Smooth muscle cell (in vitro differentiated cells): Measurements from ENCODE around the gene DRD2. TPM values are rescaled to one million over a fixed set of nuclear protein-coding genes. Genes with fewer than 3 reads are reported as not detected.

Source experiments
- DNase-seq: peaks from one replicate; lab custom pipeline; 2025; ENCODE audit not compliant: unreplicated experiment; lab: John Stamatoyannopoulos, UW
- H2AFZ ChIP-seq: fragments of 200-600 bp; sonication (generic); 2 replicates; pipeline ENCODE4 v1.6.0; 2016; ENCODE audit warnings: antibody characterized with exemption, low read depth, mild to moderate bottlenecking
- H3F3A ChIP-seq: fragments of 200-600 bp; sonication (generic); 2 replicates; pipeline ENCODE4 v1.6.0; 2017; ENCODE audit warnings: antibody characterized with exemption, low read depth
- H3K27ac ChIP-seq: fragments of 200-600 bp; sonication (generic); 2 replicates; pipeline ENCODE4 v1.5.1; 2016; ENCODE audit warnings: low read depth, mild to moderate bottlenecking
- H3K27me3 ChIP-seq: fragments of 200-600 bp; sonication (generic); 2 replicates; pipeline ENCODE4 v1.6.1; 2016; ENCODE audit warnings: low read depth, mild to moderate bottlenecking
- H3K36me3 ChIP-seq: fragments of 200-600 bp; sonication (generic); 2 replicates; pipeline ENCODE4 v1.5.1; 2016; ENCODE audit warnings: low read depth
- H3K4me1 ChIP-seq: fragments of 200-600 bp; sonication (generic); 2 replicates; pipeline ENCODE4 v1.5.1; 2016; ENCODE audit warnings: low read depth
- H3K4me2 ChIP-seq: fragments of 200-600 bp; sonication (generic); 2 replicates; pipeline ENCODE4 v1.6.0; 2016; ENCODE audit warnings: mild to moderate bottlenecking
- H3K4me3 ChIP-seq: fragments of 200-600 bp; sonication (generic); 2 replicates; pipeline ENCODE4 v1.5.1; 2016; ENCODE audit warnings: mild to moderate bottlenecking
- H3K79me2 ChIP-seq: fragments of 200-600 bp; sonication (generic); 2 replicates; pipeline ENCODE4 v1.6.0; 2016; ENCODE audit warnings: low read depth, mild to moderate bottlenecking
- H3K9ac ChIP-seq: fragments of 200-600 bp; sonication (generic); 2 replicates; pipeline ENCODE4 v1.6.0; 2016; ENCODE audit warnings: low read depth
- H3K9me3 ChIP-seq: fragments of 200-600 bp; sonication (generic); replicated peaks from 2 replicates; pipeline ENCODE4 v1.5.1; 2016; ENCODE audit warnings: low read depth
- H4K20me1 ChIP-seq: fragments of 200-600 bp; sonication (generic); 2 replicates; pipeline ENCODE4 v1.6.0; 2016; ENCODE audit warnings: low read depth
- CTCF ChIP-seq: fragments of 200-600 bp; sonication (generic); IDR thresholded peaks from 2 replicates; pipeline ENCODE4 v1.5.1; 2017; ENCODE audit warnings: borderline replicate concordance, mild to moderate bottlenecking, antibody characterized with exemption; ENCODE audit not compliant: insufficient read depth, poor library complexity, severe bottlenecking
- WGBS: methylation state at CpG from one replicate; pipeline ENCODE4 v1.1.7; 2016; ENCODE audit warnings: low lambda C conversion rate; 5-methylcytosine and 5-hydroxymethylcytosine counted together
- polyA plus RNA-seq: library from polyadenylated mRNA; unstranded; fragments of >200 nt; fragmentation: Nextera tagmentation; extraction: Ambion mirVana; gene quantifications from 2 replicates; pipeline ENCODE4 v1.2.1, GENCODE V29; 2016
- total RNA-seq: library from RNA; depleted of rRNA; stranded (reverse); fragments of >200 nt; gene quantifications from 2 replicates; pipeline ENCODE4 v1.2.3, GENCODE V29; 2014

Gene DRD2
- total and polyA plus RNA-seq, 2 experiments from 2014 or later: 0.57 to 0.72 TPM

GRCh38 chr11:113387605-113388211 is 87.5 kb downstream of the DRD2 start, which contains the start of gene ANKK1:
TSS of gene ANKK1 (plus strand) at chr11:113387779. CDS start at chr11:113387885, 106 bp downstream.
- DNase-seq: no peak
- H3K27ac ChIP-seq: no peak within 1 kb of the TSS
- no peaks in the 10 kb centered on the region for H4K20me1 ChIP-seq
- H3F3A ChIP-seq: no peaks in the 10 kb centered on the region
- H3K79me2 ChIP-seq: no peaks in the 10 kb centered on the region
- no peaks in the 10 kb centered on the region for H3K36me3 ChIP-seq
- no peaks in the 10 kb centered on the region for H3K9me3 ChIP-seq
- H3K4me3 ChIP-seq: peak within 1 kb of the TSS; percentile 35
- peak within 1 kb of the TSS; percentile 77 for H3K4me2 ChIP-seq
- 13% methylated on average over 46 of the region's 46 CpGs for WGBS
- no peak within 1 kb of the TSS for H3K9ac ChIP-seq
- peak within 1 kb of the TSS; percentile 31 for H2AFZ ChIP-seq
- H3K27me3 ChIP-seq: peaks cover 39% of the 10 kb centered on the region
- TF ChIP-seq CTCF: peak; percentile 29
- peaks cover 6% of the 10 kb centered on the region for H3K4me1 ChIP-seq

- no peak overlapping the region for H3K27ac ChIP-seq
- TF ChIP-seq CTCF: no peak
- no peaks in the 10 kb centered on the region for H4K20me1 ChIP-seq
- no peak overlapping the region for H3K4me2 ChIP-seq
- peaks cover 6% of the 10 kb centered on the region for H3K4me1 ChIP-seq
- no peak overlapping the region for H3K9ac ChIP-seq
- H3F3A ChIP-seq: no peaks in the 10 kb centered on the region
- H3K79me2 ChIP-seq: no peaks in the 10 kb centered on the region
- 95% methylated on average over 6 of the region's 6 CpGs for WGBS
- no peaks in the 10 kb centered on the region for H3K9me3 ChIP-seq
- no peak for DNase-seq
- no peak overlapping the region for H3K4me3 ChIP-seq
- no peak overlapping the region for H2AFZ ChIP-seq
- H3K36me3 ChIP-seq: no peaks in the 10 kb centered on the region
- peaks cover 34% of the 10 kb centered on the region for H3K27me3 ChIP-seq
Measured at GRCh38 chr11:113386866-113387265, 88.3 kb downstream of the DRD2 start.

GRCh38 chr11:113385749-113386148 is 89.4 kb downstream of the DRD2 start:
- TF ChIP-seq CTCF: no peak
- no peak for DNase-seq
- Histone ChIP-seq H3K9me3 (no peaks in the 10 kb centered on the region), H3K27me3 (peaks cover 23% of the 10 kb centered on the region), H3K4me1 (peaks cover 6% of the 10 kb centered on the region), H3K27ac (peak overlapping the region; percentile 55), H3F3A (no peaks in the 10 kb centered on the region), H3K9ac (no peak overlapping the region), H3K36me3 (no peaks in the 10 kb centered on the region), H3K4me2 (no peak overlapping the region), H3K79me2 (no peaks in the 10 kb centered on the region), H2AFZ (no peak overlapping the region), H3K4me3 (no peak overlapping the region), H4K20me1 (no peaks in the 10 kb centered on the region)
- WGBS: 96% methylated on average over 3 of the region's 3 CpGs

GRCh38 chr11:113384551-113384950 is 90.6 kb downstream of the DRD2 start:
- 11% methylated on average over 3 of the region's 3 CpGs for WGBS

More at GRCh38 chr11:113384551-113384950, 90.6 kb downstream of the DRD2 start:
- Histone ChIP-seq H3K27me3 (peaks cover 22% of the 10 kb centered on the region), H3K27ac (peak overlapping the region; percentile 55), H3K36me3 (no peaks in the 10 kb centered on the region), H3F3A (no peaks in the 10 kb centered on the region), H3K4me3 (no peak overlapping the region), H2AFZ (no peak overlapping the region), H3K9me3 (no peaks in the 10 kb centered on the region), H3K79me2 (no peaks in the 10 kb centered on the region), H4K20me1 (no peaks in the 10 kb centered on the region), H3K4me1 (peaks cover 6% of the 10 kb centered on the region), H3K4me2 (no peak overlapping the region), H3K9ac (no peak overlapping the region)
- DNase-seq: no peak
- no peak for TF ChIP-seq CTCF
